ENCODE results near the gene INPP5A.

Gene INPP5A

GRCh38 chr10:132654708-132655661 lies 117.4 kb downstream of the INPP5A start:
- DNase-seq, result peak in 44 of 56 donors; percentile 23 to 83 (median 54)

DNA sequence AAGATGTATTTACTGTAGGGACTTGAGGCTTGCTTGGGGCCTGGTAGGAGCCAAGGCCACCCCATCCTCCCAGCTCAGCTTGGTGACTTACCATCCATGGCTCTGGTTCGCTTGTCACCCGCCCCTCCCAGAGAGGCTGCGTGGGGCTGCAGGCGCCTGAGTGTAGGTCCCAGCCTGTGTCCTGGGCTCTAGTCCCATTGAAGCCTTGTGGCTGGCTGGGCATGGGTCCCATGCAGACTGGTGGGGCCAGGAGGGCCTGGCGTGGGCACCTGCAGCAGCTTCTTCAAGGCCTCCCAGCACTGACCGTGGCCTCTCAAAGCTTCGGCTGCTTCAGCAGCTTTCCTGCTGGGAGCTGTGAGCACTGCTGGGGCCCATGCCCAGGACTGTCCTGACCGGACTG lies 118.1 kb downstream of the INPP5A start:
- DNase-seq, result peak in 1 of 56 donors; percentile 42

- DNase-seq, result no peak
These were observed 118.9 kb downstream of the INPP5A start for GRCh38 chr10:132656283-132657126.

GRCh38 chr10:132657127-132657706 lies 119.6 kb downstream of the INPP5A start:
- DNase-seq, result no peak

DNA sequence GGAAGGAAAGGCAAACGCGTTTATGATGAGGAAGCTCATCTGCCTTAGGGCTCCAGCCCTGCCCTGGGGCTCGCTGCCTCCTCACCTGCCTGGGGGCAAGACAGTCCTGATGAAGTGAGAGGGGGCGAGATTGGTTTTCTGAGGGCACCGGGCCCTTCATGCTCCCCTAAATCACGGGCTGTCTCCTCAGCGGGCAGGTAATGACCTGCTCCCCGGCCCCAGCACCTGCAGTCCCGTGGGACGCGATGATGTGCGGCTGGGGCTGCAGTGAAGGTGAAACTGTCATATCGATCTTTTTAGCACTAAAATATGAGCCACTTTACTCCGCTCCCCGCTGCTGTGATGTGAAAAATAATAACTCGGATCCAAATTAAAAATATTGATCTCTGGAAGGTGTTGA lies 120.2 kb downstream of the INPP5A start:
- DNase-seq, result no peak

DNA sequence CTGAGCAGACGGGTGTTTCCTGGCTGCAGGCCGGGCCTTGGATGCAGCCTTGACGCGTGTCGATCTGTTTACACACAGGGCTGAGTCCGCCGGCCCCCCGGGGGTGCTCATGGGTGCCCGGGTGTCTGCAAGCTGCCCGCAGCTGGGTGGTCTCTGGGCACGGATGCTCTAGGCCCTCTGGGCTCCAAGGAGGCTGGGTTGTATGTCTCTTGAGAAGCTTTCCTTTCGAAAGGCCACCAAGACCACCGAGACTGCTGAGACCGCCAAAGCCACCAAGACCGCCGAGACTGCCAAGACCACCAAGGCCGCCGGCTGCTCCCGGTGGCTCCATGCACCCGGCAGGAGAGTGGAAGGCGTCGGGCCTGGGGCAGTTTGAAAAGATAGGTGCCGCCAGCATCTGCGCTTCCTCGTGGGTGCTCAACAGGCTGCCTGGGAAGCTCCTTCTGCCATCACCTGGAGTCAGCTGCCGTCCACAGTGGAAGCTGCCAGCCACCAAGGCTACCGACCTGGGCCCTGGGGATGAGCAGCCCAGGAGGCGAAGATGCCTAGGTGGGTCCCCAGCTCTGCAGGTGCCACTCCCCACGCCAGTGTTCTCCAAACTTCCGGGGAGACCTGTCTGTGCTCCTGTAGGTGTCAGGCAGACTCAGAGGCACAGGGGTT lies 121.1 kb downstream of the INPP5A start:
- DNase-seq, result no peak

DNA sequence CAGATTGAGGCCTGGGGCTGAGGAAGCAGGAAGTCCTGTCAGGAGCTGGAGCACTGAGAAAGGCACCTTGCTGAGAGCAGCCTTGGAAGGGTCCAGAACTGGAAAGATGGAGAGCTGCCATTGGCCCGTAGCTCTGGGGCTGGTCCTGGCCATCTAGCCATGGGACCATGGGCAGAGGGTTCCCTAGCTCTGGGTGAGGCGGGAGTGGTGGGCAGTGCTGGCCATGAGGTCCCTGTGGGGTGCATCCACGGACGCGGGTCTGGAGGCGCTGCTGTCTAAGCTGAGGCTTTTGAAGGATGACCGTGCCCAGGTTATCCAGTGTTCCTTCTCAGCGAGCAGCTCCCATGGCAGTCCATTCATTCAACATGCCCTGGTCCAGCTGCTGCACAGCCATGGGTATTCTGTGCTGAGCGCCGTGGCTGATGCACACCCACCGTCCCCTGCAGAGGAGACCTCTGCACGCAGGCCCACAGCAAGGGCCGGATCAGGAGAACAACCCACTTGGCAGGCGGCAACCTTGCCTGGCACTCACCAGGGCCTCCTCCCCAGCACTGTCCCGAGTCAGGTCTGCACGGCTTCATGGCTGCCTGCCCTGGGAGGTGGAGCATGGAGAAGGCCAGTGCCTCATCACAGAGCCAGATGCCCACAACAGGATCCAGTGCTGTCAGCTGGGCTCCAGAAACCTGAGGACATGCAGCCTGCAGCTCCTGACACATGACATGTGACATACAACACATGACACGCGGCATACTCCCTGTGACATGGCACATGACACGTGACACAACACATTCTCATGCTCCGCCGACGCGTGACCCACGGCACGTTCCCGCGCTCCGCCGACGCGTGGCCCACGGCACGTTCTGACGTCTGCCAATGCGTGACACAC lies 121.9 kb downstream of the INPP5A start:
- DNase-seq, result no peak

DNA sequence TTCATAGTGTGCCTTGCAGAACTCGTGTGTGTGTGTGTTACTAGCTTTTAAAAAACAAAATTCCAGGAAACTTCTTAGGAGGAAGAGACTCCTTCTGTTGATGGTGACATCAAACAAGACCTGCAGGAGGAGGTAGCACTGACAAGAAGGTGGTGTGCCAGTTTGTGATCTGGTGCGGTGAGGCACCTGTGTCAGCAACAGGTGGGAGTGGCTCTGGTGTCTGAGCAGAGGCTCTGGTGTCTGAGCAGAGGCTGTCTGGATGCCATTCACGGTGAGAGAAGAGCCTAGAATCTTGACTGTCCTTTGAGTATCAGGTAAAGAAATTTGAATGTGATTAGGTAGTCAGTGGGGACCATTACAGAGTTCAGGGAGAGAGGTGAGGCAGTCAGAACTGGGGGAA lies 122.8 kb downstream of the INPP5A start:
- no peak for DNase-seq

GRCh38 chr10:132662186-132662920 lies 124.8 kb downstream of the INPP5A start:
- DNase-seq, result no peak

DNA sequence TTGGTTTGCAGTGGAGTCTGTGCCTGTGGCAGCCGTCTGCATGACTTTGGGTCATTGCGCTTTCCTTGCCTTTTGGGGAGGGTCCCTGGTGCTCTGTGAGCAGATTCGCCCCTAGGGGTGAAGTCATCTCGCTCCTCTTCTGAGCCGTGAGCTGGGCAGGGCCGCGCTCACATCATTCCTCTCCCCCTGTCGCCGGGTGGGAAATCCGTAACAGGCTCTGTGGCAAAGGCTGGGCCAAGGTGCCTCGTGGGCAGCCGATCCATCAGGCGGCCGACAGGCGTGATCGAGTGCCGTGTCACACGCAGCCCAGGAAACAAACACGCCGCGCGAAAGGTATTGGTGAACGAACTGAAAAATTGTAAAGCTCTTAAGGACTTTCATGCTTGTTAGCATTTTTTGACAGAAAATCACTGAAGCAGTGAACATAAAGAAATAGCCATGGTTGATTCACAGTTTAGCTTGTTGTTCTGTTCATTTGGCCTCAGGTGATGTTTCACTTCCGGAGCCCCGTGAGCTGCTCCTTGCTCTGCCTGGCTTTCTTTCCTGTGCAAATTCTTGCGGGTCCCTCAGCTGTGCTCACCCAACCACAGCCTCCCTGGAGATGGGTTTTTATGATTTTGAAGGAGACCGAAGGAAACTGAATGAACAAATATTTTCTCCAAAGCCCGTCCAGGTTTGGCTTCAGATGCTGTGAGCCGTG lies 126.2 kb downstream of the INPP5A start:
- no peak for DNase-seq

- no peak for DNase-seq
These were observed 126.8 kb downstream of the INPP5A start for GRCh38 chr10:132664407-132664806.

DNA sequence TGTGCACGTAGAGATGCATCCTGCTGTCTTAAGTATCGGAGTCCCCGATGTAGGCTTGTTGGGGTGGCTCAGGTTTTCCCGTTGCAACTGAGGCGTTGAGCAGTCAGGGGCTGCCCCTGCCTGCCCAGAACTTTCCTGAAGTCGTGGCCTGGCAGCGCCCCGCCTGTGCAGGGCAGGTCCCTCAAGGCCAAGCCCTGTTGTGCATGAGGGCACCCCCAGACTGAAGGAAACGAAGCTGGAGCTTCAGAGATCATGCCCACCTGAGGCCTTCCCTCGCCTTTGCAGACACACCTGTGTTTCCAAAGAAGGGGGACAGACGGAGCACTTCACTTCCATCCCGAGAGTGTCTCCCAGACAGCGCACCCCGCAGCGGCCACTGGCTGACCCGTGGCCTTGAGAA lies 127.3 kb downstream of the INPP5A start:
- no peak for DNase-seq

- DNase-seq, result no peak
These were observed 128.5 kb downstream of the INPP5A start for GRCh38 chr10:132665946-132666704.

DNA sequence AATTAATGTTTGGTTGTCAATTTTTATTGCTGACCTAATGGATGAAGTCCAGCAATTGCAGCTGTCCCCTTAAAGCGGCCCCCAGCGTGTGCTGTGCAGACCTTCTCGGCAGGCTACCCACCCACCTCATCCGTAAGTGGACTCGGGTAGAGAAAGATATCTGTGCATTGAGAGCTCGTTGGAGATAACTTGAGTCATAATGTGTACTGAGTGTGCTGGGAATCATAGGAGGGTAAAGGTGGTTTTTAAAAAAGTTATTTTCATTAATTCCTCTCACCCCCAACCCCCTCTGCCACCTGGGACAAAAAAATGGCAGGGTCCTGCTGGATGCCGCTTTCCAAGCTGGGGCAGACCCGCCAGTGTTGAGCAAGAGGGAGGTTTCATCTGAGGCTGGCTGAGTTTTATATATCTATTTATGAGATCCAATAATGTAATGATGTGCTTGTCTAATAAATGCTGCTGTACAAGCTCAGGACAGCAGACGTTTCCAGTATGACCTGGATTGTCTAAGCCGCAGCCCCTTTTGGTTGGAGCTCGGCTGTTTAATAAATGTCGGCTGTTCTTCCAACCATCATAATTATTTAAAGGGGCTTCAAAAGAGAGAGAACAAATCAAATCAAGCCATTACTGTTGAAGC lies 129.2 kb downstream of the INPP5A start:
- DNase-seq, result no peak

GRCh38 chr10:132667342-132668047 lies 129.9 kb downstream of the INPP5A start:
- DNase-seq, result no peak

GRCh38 chr10:132668048-132668394 lies 130.4 kb downstream of the INPP5A start:
- DNase-seq, result no peak
